Erythroblast (primary cell): ENCODE data around the gene FAM13A.

Experiments used
- DNase-seq, 2 experiments: peaks; one replicate each; lab custom pipeline; 2025; lab: John Stamatoyannopoulos, UW
- GATA1 ChIP-seq: IDR thresholded peaks from 2 replicates; pipeline ENCODE4 v1.6.1; 2011; ENCODE audit warnings: low read depth, mild to moderate bottlenecking, control low read depth, low read length, moderate library complexity
- POLR2A ChIP-seq: IDR thresholded peaks from 2 replicates; pipeline ENCODE4 v1.6.1; 2011; ENCODE audit warnings: mild to moderate bottlenecking, low read length

The FAM13A gene

DNA sequence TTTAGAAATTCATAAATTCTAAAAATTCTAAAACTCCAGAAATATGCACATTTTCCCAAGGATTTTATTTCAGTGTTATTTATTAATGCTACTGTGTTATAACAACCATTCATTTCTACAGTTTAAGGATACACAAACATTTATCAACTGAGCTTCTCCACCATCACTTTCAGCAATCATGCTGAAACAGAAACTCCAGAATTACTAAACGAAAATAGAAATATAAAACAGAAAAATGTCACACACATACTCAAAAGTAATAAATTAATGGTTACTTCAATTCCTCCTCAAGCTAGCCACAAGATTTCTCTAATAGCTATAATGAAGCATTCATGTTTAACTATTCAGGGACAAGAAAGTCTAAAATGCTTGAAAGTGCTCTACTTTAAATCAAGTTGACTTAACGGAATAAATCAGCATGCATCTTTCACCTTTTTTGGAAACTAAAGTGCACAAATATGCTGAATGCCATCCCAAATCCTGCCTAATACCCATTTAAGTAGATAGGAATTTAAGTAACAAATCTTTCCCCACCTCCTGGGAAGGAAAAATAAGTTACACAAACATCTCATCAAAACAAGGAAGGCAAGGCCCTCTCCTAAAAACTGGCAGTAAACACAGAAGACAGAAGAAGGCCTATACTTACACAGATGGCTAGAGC is 563 bp downstream of the FAM13A start:
- no peak for TF ChIP-seq POLR2A
- no peak for TF ChIP-seq GATA1
- DNase-seq: no peak

DNA sequence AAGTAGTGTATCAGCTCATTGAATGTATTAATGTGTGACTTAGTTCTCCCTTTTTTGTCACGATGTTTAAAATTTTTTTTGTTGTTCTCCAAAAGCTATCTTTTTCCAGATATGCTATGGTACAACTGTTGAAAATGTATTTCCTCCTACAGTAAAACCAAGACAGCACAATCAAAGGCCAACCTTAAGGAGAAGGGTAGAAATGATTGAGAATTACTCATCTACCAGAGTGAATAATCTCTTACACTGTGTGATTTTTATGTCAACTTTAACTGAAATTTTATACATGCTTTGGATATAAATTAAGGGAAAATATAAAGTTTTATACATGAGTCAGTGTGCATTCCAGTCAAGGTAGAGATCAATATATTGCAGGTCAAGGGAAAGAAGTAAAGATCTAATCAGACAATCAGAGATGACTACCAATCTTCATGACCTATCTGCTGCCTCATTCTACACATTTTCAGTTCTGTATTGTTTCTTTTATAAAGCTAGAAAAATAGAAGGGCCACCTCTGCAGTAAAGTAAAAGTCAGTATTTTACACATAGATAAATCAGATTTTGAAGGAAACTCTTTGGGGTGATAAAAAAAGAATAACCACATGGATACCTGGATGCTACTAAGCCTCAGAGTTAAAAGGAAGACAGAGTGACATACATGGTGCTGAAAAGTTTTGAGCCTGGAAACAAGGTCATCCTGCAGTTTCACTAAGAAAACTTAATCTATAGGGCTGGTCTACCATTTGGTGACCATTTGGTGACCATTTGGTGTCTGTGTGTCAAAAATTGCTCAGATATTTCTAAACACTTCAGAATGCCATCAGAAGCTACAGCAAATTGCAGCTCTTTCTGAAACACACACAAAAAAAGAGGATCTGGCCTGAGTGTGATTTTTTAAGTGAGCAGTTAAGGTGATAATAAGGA is 1.6 kb downstream of the FAM13A start:
- TF ChIP-seq POLR2A: no peak
- TF ChIP-seq GATA1: no peak
- peak; percentile 11 to 25 for DNase-seq

DNA sequence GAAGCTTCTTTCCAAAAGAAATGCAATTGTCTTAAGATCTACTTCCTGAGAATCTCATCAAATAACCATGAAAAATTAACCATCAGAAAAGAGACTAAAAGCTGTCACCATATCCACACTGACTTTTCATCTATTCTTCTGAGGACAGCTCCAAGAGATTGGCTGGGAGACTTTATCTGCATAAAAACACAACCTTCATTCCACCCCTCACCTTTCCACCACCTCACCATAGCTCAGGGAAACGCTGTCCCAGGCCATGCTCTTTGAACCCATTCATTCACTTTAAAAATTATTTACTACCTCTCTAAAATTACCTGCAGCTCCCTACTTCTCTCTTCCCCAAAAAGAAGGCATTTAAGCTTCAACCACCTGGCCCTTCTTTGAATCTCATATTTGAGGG is 2.4 kb downstream of the FAM13A start:
- TF ChIP-seq POLR2A (no peak), GATA1 (no peak)
- DNase-seq: peak in 1 of 2 experiments; percentile 3

DNA sequence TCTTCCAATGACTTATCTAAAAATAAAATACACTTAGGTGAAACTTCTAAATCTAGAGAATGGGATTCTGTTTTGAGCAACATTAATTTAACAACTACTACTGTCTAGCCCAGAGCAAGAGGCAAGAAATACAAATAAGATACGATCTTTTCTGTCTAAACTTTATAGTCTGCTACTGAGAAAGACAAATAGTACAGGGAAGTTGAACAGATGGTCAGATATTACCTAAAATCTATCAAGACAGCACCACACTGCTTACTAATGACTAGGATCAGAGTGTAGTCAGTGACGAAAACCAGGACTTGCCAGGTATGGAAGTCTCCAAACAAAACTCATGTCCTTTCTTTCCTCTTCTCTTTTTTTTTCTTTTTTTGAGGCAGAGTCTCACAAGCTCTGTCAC is 7.1 kb downstream of the FAM13A start:
- no peak for DNase-seq
- TF ChIP-seq GATA1 (no peak), POLR2A (no peak)

DNA sequence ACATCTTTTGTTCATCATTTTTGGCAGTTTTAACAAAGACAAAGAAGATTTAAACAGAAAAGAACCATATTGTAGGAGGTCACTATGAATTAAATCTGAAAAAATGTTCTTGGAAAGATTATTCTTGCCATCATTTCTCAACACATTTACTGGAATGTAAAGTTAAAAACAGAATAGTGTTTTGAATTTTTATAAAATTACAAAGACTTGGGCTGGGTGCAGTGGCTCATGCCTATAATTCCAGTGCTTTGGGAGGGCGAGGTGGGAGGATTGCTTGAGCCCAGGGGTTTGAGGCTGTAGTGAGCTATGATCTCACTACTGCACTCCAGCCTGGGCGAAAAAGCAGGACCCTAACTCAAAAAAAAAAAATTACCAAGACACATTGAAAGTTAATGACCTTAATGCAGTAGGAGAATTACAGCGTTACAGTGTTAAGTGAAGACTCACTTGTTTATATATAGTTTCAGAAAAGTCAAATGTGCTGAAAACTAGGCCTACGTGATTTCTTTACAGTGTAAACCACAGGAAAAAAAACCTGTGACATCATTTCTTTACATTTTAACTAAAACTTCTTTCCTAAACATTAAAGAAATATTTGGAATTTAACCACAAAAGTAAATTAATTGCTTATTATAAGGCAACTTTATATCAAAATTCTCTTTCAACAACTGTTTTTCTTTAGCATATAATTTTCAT is 7.9 kb downstream of the FAM13A start:
- DNase-seq: no peak
- TF ChIP-seq GATA1 (no peak), POLR2A (no peak)

DNA sequence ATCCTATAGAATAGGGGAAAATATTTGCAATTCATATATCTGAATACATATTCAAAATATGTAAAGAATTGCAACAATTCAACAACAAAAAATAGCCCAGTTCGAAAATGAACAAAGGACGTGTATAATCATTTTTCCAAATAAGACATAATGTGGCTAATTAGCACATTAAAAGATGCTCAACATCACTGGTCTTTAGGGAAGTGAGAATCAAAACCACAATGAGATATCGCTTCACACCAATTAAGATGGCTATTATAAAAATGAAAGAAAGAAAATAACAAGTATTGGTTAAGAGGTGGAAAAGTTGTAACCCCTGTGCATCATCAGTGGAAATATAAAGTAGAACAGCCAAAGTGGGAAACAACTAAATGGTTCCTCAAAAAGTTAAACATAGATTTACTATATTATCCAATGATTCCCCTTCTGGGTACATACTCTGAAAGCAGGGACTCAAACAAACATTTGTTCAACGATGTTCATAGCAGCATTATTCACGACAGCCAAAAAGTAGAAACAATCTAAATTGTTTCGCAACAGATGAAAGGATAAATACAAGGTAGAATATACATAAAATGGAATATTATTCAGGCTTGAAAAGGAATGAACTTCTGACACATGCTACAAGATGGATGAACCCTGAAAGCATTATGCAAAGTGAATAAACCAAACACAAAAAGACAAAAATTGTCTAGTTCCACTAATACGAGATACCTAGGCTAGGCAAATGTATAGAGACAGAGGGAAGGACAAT is 12.7 kb downstream of the FAM13A start:
- DNase-seq: no peak
- no peak for TF ChIP-seq GATA1
- TF ChIP-seq POLR2A: no peak

DNA sequence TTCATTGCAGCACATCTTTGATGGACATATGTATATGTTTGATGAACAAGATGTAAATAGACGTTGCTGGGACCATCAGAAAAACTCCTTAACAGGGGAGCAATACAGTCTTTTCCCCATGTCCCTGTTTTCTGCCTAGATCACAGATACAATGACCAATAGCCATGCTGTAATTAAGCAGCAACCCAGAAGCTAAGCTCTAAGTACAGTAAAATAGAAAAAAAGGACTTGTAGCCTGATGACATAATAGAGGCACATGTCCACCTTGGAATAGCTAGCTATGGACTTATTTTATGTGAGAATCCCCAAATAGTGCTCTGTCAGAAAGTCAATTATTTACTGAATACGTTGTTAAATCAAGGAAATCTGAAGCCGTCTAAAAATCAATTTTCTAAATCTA is 14.9 kb downstream of the FAM13A start:
- no peak for TF ChIP-seq POLR2A
- no peak for TF ChIP-seq GATA1

DNA sequence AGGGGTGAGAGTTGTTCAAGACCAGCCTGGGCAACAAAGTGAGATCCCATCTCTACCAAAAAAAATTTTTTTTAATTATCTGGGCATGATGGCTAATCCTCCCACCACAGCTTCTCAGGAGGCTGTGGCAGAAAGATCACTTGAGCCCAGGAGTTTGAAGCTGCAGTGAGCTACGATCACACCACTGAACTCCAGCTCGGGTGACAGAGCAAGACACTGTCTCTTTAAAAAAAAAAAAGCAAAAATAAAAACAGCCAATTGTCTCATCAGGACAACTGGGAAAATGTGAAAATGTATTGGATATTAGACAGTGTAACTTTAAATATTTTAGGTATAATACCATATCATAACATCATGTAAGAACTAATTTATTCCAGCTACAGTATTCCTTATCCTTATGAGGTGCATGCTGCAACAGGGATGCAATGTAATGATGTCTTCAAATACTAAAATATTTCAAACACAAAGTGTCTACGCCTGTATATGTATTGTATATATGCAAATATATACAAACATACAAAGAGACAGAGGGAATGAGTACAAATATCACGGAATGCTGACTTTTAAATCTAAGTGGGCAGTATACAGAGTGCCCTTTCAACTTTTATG is 17.2 kb downstream of the FAM13A start:
- peak; percentile 54 to 75 for DNase-seq

More for the DNA sequence above, 14.9 kb downstream of the FAM13A start:
- no peak for DNase-seq

DNA sequence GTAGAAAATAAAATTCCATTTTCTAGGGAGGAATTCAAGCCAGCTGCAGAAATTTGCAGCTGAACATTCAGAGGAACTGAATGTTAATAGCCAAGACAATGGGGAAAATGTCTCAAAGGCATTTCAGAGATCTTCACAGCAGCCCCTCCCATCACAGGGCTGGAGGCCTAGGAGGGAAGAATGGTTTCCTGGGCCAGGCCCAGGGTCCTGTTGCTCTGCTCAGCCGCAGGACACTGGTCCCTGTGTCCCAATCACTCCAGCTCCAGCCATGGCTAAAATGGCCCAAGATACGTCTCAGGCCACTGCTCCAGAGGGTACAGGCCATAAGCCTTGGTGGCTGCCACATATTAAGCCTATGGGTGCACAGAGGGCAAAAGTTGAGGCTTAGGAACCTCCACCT is 20.4 kb downstream of the FAM13A start:
- TF ChIP-seq GATA1 (no peak), POLR2A (no peak)
- no peak for DNase-seq

More for the DNA sequence above, 17.2 kb downstream of the FAM13A start:
- TF ChIP-seq GATA1 (no peak), POLR2A (no peak)

DNA sequence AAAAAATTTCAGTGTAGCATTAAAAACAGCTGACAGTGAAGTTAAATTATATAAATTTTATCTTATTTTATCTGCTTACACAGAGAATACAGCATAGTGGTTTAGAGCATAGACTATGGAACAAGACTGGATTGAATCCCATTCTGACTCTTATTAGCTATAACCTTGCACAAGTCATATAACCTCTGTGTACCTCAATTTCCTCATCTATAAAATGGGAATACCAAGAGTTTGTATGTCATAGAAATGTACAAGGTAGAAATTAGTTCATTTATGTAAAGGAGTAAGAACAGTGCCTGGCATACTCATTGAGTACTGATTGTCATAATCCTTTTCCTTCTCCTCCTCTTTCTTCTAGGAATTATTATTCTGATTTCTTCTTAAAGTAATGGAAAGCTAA is 25.7 kb downstream of the FAM13A start:
- DNase-seq: no peak
- TF ChIP-seq POLR2A (no peak), GATA1 (no peak)

DNA sequence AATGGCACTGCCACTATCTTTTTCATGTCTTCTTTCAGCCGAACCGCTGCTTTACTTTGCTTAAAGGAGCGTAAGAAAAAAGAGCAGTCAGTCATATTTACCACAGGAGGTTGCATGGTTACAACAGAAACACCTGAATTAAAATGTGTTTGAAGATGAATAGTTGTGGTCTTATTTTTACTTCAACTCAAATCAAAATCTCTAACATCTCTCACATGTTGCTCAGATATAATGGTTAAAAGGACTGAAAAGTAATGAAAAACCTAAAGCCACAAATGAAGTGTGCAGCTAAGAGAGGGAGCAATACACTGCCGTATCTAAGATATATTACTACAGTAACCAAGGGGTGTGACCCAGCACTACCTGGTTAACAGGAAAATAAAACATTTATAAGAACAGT is 27.4 kb downstream of the FAM13A start:
- no peak for DNase-seq
- TF ChIP-seq POLR2A (no peak), GATA1 (no peak)

DNA sequence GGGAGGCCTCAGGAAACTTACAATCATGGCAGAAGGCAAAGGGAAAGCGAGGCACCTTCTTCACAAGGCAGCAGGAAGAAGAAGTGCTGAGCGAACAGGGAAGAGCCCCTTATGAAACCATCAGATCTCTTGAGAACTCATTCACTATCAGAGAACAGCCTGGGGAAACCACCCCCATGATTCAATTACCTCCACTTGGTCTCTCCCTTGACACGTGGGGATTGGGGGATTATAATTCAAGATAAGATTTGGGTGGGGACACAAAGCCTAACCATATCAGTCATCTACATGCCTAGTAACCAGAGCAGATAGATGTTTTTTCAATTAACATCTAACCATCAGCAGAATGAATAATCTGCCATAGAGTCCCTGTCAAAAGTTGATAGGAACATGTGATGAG is 30.4 kb downstream of the FAM13A start:
- TF ChIP-seq POLR2A: no peak
- TF ChIP-seq GATA1: no peak
- DNase-seq: peak in 1 of 2 experiments; percentile 61

DNA sequence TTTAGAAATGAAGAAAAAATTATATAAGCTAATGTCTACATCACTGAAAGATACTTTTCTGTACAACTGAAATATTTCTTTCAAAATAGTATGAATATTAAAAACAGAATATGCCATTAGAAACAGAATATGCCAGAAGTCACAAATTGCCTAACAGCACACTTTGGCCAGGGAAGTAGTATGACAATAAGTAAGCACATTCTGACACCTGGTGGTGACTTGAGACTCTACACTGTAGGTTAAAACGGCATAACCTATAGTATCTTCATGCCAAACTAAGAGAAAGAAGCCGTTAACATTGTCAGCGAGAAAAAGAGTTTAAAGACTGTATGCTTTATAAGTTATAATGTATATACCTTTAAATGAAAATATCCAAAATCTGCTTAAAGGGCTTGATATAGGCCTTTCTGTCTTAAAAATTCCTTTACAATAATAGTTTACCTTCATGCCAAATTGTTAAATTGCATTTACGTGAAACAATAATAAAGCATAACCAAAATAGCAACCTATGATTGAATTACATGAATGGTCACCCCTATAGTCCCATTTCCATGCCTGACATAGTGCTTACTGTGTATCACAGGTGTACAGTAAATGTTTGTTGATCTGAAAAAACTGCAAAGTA is 32.8 kb downstream of the FAM13A start:
- peak; percentile 82 to 89 for DNase-seq
- no peak for TF ChIP-seq GATA1
- no peak for TF ChIP-seq POLR2A
